A549 (cell line): ENCODE data around the gene LPIN3.

Experiments used
- CTCF ChIP-seq: fragments of >200 bp; sonication (Bioruptor Twin); formaldehyde crosslinking; IDR thresholded peaks from 3 replicates; pipeline ENCODE4 v1.5.1; 2016
- POLR2A ChIP-seq: IDR thresholded peaks from 2 replicates; pipeline ENCODE4 v1.6.1; 2012; ENCODE audit warnings: mild to moderate bottlenecking, low read length

- no peak for TF ChIP-seq POLR2A
- TF ChIP-seq CTCF: no peak
Measured at GRCh38 chr20:41349943-41350342, 9.3 kb downstream of the LPIN3 start.
